Hematopoietic multipotent progenitor cell treated with erythropoietin and hydrocortisone succinate and interleukin-3 and kit ligand, for 4 days (in vitro differentiated cells): ENCODE data around the gene SPG7.
"Not testable (repeated sequence)": the region's sequence is repeated elsewhere in the genome, so short reads cannot be mapped to it uniquely, and the experiment has no call there.

Experiments used
- DNase-seq: peaks from one replicate; pipeline ENCODE4 v3.0.0-alpha.2; 2015

Gene SPG7

GRCh38 chr16:89507834-89508590, at the start of gene SPG7:
Gene SPG7, plus strand, starts transcription at chr16:89508403. Its CDS starts 15 bp downstream, at chr16:89508418.
- peak; percentile 95 for DNase-seq

DNA sequence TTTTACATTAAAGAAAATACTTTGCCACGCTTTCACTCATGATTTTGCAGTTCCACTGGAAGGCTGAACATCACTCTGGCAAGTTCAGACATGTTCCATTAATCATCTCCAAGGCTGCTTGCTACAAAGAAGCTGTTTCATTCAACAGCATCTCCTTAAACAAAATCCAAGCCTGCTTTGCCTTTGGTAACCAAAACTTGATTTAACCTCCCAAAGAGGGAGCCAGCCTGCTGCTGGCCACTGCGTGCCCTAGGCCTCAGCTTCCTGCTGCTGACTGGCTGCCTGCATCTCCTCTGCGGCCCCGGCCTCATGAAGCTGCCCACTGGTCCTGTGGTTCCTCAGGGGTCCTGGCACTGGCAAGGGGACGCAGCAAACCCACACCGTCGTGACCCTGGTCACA, 49.7 kb upstream of the SPG7 start:
- no peak for DNase-seq

- DNase-seq: no peak
These were observed 49.2 kb upstream of the SPG7 start for GRCh38 chr16:89458967-89459366.

DNA sequence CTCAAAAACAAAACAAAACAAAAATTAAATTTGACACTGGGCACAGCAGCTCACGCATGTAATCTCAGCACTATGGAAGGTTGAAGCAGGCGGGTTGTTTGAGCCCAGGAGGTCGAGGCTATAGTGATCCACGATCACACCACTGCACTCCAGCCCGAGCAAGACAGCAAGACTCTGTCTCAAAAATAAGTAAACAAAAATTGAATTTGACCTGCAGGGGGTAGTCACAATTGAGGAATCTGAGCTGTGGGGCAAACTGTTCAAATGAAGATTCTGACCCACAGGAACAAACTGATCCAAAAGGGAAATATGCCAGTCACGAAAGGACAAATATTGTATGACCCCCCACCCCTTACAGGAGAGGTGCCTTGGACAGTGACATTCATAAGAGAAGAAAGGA, 47.6 kb upstream of the SPG7 start:
- no peak for DNase-seq

DNA sequence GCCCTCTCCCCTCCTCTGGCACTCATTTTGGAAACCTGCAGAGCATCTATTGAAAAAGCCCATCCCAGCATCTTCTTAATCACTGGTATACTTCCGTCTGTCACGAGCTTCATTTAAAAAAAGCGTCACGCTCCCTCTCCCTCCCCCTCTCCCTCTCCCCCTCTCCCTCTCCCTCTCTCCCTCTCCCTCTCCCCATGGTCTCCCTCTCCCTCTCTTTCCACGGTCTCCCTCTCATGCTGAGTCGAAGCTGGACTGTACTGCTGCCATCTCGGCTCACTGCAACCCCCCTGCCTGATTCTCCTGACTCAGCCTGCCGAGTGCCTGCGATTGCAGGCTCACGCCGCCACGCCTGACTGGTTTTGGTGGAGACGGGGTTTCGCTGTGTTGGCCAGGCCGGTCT, 46.3 kb upstream of the SPG7 start:
- not testable (repeated sequence) for DNase-seq

- DNase-seq: not testable (repeated sequence)
These were observed 45.6 kb upstream of the SPG7 start for GRCh38 chr16:89462639-89463038.

- DNase-seq: not testable (repeated sequence)
These were observed 44.9 kb upstream of the SPG7 start for GRCh38 chr16:89463312-89463711.

- DNase-seq: no peak
These were observed 41.3 kb upstream of the SPG7 start for GRCh38 chr16:89466920-89467319.

GRCh38 chr16:89467382-89467781, 40.8 kb upstream of the SPG7 start:
- DNase-seq: no peak

GRCh38 chr16:89472711-89473075, 35.5 kb upstream of the SPG7 start:
- no peak for DNase-seq

DNA sequence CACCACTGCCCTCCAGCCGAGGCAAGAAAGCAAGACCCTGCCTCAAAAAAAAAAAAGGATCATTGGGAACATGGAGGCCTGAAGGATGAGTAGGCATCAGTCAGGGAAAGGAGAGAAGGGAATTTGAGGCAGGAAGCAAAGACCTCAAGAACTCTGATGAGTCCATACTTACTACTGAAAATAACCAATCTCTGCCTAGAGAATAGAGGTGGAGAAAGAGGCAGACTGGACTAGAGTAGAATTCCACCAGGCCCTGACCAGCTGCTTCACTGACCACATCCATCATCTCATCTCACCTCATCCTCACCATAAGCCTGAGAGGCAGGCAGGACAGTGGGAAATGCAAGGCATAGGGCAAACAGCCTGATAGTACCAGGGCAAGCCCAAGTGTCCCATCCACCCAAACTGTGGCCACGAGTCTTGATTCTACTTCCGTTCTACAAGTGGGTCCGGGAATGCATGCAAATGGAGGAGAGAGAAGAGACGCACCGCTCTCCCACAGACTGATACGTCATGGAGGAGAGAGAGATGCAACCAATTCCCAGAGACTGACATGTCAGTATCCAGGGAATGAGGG, 35.0 kb upstream of the SPG7 start:
- no peak for DNase-seq

DNA sequence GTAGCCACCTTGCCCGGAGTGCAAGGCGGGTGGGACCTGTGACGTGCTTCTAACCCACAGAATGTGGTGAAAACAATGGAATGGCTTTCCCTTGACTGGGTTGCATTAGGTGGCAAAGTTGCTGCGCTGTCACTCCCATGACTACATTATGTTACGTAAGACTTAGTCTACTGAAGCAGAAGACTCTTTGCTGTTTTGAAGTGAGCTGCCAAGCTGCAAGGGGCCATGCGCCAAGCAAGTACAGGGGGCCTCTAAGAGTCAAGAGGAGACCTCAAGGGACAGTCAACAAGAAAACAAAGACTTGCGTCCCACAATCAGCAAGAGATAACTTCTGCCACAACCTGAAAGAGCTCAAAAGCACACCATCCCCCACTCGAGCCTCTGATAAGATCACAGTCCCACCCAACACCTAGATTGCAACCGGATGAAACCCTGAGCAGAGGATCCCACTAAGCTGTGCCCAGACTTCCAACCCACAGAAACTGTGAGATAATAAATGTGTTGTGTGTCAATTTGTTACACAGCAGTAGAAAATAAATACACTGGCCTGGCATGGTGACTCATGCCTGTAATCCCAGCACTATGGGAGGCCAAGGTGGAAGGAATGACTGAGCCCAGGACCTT, 34.3 kb upstream of the SPG7 start:
- DNase-seq: peak; percentile 49

DNA sequence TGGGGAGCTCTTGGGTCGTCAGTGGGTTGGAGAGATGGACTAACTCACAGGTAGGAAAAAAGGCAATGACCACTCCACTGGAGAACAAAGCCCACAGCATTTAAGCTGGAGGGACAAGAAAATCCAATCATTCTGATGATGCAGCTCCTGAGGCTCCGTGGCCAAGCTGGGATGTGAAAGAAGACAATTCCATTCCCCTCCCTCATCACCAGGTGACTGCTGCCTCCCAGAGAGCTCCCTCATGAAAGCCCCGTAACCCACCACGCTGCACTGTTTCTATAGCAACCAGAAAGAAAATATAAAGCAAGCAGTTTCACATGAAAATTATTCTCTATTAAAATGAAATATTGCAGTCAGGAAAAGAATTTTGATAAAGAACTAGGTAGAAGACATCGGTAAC, 33.1 kb upstream of the SPG7 start:
- no peak for DNase-seq

GRCh38 chr16:89476379-89476778, 31.8 kb upstream of the SPG7 start:
- no peak for DNase-seq

GRCh38 chr16:89476811-89477261, 31.4 kb upstream of the SPG7 start:
- peak; percentile 78 for DNase-seq

- DNase-seq: no peak
These were observed 29.5 kb upstream of the SPG7 start for GRCh38 chr16:89478576-89479221.

- no peak for DNase-seq
These were observed 26.7 kb upstream of the SPG7 start for GRCh38 chr16:89481356-89481955.

DNA sequence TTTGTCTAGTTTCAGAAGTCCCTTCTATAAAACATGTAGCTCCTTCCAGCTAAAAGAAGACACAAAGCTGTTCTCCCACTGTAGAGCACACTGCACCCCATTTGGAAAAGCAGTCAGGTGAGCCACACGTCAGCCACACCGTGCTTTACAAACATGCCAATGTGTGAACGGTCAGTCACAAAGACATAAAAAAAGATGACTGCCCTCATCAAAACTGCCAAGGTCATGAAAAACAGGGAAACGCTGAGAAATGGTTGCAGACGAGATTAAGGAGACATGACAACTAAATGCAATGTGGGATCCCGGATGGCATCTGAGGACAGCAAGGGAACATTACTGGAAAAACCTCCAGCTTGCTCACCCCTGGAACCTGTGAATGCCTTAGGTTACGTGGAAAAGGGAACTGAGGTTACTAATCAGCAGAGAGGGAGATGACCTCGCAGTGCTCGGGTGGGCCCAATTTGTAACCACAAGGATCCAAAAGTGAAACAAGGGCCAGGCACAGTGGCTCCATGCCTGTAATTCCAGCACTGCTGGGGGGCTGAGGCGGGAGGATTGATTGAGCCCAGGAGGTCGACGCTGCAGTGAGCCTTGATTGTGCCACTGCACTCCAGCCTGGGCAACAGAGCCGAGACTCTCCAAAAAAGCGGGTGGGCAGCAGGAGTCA, 25.9 kb upstream of the SPG7 start:
- no peak for DNase-seq

- DNase-seq: no peak
These were observed 25.4 kb upstream of the SPG7 start for GRCh38 chr16:89482817-89483205.

GRCh38 chr16:89484041-89484501, 24.1 kb upstream of the SPG7 start:
- DNase-seq: peak; percentile 72

GRCh38 chr16:89484923-89485679, 23.1 kb upstream of the SPG7 start:
- DNase-seq: no peak

DNA sequence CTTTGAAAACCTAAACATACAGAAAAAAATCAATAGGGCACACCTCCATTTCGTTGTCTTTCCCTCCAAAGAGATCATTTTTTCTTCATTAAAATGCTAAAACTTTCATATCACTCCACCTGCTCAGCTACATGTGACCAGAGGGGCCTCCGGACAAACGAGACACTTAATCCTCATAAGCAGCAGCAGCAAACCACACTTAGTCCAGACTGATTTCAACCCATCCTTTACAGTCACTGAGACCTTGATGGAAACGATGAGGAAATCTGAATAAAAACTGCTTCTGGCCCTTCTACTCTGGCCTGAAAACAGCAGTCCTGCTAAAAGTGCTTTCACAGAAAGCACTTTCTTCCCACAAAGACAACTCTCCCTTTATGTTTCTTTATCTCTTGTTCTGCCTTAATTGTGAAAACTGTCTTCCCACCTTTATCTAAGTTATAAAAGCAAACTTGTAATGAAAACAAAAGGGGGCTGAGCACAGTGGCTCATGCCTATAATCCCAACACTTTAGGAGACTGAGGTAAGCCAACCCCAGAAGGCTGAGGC, 22.4 kb upstream of the SPG7 start:
- DNase-seq: no peak
